ENCODE data around the gene PDSS2.

GRCh38 chr6:107230448-107230847 is 228.9 kb downstream of the PDSS2 start:
- no peak for TF ChIP-seq CTCF (IDR thresholded peaks at IDR 0.05; ENCODE audit: low read depth, low read length)
- TF ChIP-seq MYC (IDR thresholded peaks at IDR 0.05; ENCODE audit: low read depth, low read length) = no peak
- no peak for TF ChIP-seq POLR2A (IDR thresholded peaks at IDR 0.05; ENCODE audit: extremely low read depth, insufficient read length)
